ENCODE measurements around the gene BGLAP.

The BGLAP gene

DNA sequence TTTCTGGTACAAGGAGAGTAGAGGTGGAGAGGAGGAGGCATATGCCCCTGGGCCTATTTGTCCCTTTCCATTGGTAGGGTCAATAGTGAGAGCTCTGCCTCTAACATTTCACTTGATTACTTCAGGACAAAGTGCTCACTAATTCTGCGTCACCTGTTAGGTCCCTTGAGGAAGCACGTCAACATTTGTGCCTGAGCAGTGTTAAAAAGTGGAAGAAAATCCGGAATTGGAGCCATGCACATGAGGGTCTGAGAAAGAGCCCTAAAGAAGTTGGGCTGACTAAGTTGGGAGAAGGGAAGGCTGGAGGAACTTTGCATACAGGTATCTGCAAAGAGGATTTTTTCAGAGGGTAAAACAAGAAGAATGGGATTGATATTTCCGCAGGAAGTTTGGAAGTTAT is 46.1 kb upstream of the BGLAP start:
- Histone ChIP-seq H3K4me2 (ENCODE audit: insufficient read depth, low read length, poor library complexity, severe bottlenecking) (no peak overlapping the region), H3K27me3 (ENCODE audit: control insufficient read depth in 3 of 3, insufficient read depth in 3 of 3, low read depth in 1 of 3, low read length in 3 of 3) (no peaks in the 10 kb centered on the region), H3K79me1 (ENCODE audit: low read depth, low read length) (peaks cover 7% of the 10 kb centered on the region), H2BK5ac (ENCODE audit: low read length) (no peak overlapping the region), H2BK15ac (ENCODE audit: low read length) (no peak overlapping the region), H3K14ac (ENCODE audit: low read length) (no peak overlapping the region), H2BK12ac (ENCODE audit: low read length) (no peak overlapping the region), H2AK5ac (ENCODE audit: low read depth, low read length) (no peak overlapping the region), H3K4me3 (ENCODE audit: low read length in 2 of 2) (no peak overlapping the region), H3K4ac (ENCODE audit: low read length) (no peak overlapping the region), H3K36me3 (replicated peaks in 1 of 2; ENCODE audit: control insufficient read depth in 2 of 2, insufficient read depth in 2 of 2, low read length in 2 of 2) (peaks cover 8 to 14% of the 10 kb centered on the region in 2 donors), H2AFZ (ENCODE audit: low read length) (no peak overlapping the region), H3K27ac (replicated peaks; ENCODE audit: low read length) (no peak overlapping the region), H3K9ac (ENCODE audit: low read depth, low read length, poor library complexity) (no peak overlapping the region), H4K91ac (ENCODE audit: low read depth, low read length, poor library complexity) (no peak overlapping the region), H3K9me3 (replicated peaks in 1 of 2; ENCODE audit: control insufficient read depth in 2 of 2, insufficient read depth in 1 of 2, low read depth in 1 of 2, low read length in 2 of 2) (peaks cover 0 to 2% of the 10 kb centered on the region in 2 donors), H3K18ac (ENCODE audit: low read length) (no peak overlapping the region), H3K23ac (ENCODE audit: low read depth, low read length, poor library complexity) (no peak overlapping the region), H4K8ac (ENCODE audit: low read depth, low read length) (no peak overlapping the region), H2BK120ac (ENCODE audit: low read depth, low read length) (no peak overlapping the region), H3K4me1 (ENCODE audit: control insufficient read depth in 2 of 2, insufficient read depth in 1 of 2, low read depth in 1 of 2, low read length in 2 of 2) (peaks cover 2 to 10% of the 10 kb centered on the region in 2 donors)
- no CpG with 5 or more reads among the region's 4 CpGs for WGBS, 2 donors (ENCODE audit: extremely low coverage in 2 of 2, insufficient read length in 2 of 2, insufficient replicate concordance in 1 of 2)
- DNase-seq (ENCODE audit: low spot score), result no peak

DNA sequence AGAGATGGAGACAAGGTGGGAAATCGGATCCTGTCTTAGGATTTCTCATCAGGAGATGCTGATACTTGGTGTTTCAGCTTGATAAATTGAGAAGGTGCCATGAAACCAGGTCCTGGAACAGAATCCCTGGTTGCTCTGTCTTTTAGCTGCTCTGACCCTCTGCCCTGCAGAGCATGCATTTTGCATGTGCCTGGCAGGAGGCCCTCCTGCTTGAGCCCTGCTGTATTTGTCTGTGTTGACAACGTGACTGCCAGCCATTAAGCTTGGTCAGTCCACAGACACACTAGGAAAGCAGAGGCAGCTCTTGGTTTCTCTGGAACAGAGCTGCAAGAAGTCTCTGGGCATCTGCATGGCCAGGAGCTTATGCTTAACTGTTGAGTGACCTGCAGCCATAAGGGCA is 45.5 kb upstream of the BGLAP start:
- no peak overlapping the region for H3K4me2 ChIP-seq (ENCODE audit: insufficient read depth, low read length, poor library complexity, severe bottlenecking)
- H3K79me1 ChIP-seq (ENCODE audit: low read depth, low read length), result peaks cover 7% of the 10 kb centered on the region
- H2BK15ac ChIP-seq (ENCODE audit: low read length), result no peak overlapping the region
- no peak overlapping the region for H3K14ac ChIP-seq (ENCODE audit: low read length)
- no peak overlapping the region for H4K91ac ChIP-seq (ENCODE audit: low read depth, low read length, poor library complexity)
- no peak overlapping the region for H3K23ac ChIP-seq (ENCODE audit: low read depth, low read length, poor library complexity)
- WGBS, 2 donors (ENCODE audit: extremely low coverage in 2 of 2, insufficient read length in 2 of 2, insufficient replicate concordance in 1 of 2), result no CpG with 5 or more reads among the region's 2 CpGs
- no peak overlapping the region for H2AK5ac ChIP-seq (ENCODE audit: low read depth, low read length)
- H3K9me3 ChIP-seq (replicated peaks in 1 of 2; ENCODE audit: control insufficient read depth in 2 of 2, insufficient read depth in 1 of 2, low read depth in 1 of 2, low read length in 2 of 2), result peaks cover 0 to 2% of the 10 kb centered on the region in 2 donors
- no peak overlapping the region for H2BK12ac ChIP-seq (ENCODE audit: low read length)
- H3K18ac ChIP-seq (ENCODE audit: low read length), result no peak overlapping the region
- H4K8ac ChIP-seq (ENCODE audit: low read depth, low read length), result no peak overlapping the region
- no peak overlapping the region for H2BK5ac ChIP-seq (ENCODE audit: low read length)
- no peaks in the 10 kb centered on the region for H3K27me3 ChIP-seq (ENCODE audit: control insufficient read depth in 3 of 3, insufficient read depth in 3 of 3, low read depth in 1 of 3, low read length in 3 of 3)
- H3K4ac ChIP-seq (ENCODE audit: low read length), result no peak overlapping the region
- peaks cover 2 to 10% of the 10 kb centered on the region in 2 donors for H3K4me1 ChIP-seq (ENCODE audit: control insufficient read depth in 2 of 2, insufficient read depth in 1 of 2, low read depth in 1 of 2, low read length in 2 of 2)
- no peak overlapping the region for H3K9ac ChIP-seq (ENCODE audit: low read depth, low read length, poor library complexity)
- H2AFZ ChIP-seq (ENCODE audit: low read length), result no peak overlapping the region
- H2BK120ac ChIP-seq (ENCODE audit: low read depth, low read length), result no peak overlapping the region
- no peak for DNase-seq (ENCODE audit: low spot score)
- H3K4me3 ChIP-seq (ENCODE audit: low read length in 2 of 2), result no peak overlapping the region
- H3K27ac ChIP-seq (replicated peaks; ENCODE audit: low read length), result no peak overlapping the region
- H3K36me3 ChIP-seq (replicated peaks in 1 of 2; ENCODE audit: control insufficient read depth in 2 of 2, insufficient read depth in 2 of 2, low read length in 2 of 2), result peaks cover 8 to 17% of the 10 kb centered on the region in 2 donors

DNA sequence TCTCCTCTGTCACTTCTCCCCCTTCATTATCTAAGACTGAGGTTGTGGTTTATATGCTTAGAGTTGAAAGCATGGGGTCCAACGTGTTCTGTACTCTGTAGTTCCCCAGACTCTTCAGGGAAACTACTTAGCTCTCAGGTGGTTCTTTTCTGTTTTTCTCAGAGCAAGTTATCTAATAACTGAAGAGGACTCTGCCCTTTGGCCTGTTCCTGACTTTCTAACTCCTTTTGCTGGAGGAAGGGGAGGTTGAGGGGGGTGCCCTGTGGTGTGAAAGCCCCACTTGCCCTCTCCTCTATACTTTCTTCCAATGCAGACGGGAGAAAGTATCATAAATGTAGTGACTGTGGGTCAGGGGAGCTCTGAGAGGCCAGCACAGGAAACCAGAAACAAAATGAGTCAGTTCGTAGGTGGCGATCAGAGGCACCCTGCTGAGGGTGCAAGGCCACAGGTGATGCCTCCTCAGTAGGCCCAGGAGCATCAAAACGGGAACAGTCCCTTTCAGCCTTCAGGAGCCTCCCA is 43.1 kb upstream of the BGLAP start:
- Histone ChIP-seq H3K4me1 (ENCODE audit: control insufficient read depth in 2 of 2, insufficient read depth in 1 of 2, low read depth in 1 of 2, low read length in 2 of 2) (peaks cover 2 to 6% of the 10 kb centered on the region in 2 donors), H3K9ac (ENCODE audit: low read depth, low read length, poor library complexity) (no peak overlapping the region), H3K4ac (ENCODE audit: low read length) (no peak overlapping the region), H4K91ac (ENCODE audit: low read depth, low read length, poor library complexity) (no peak overlapping the region), H3K18ac (ENCODE audit: low read length) (no peak overlapping the region), H3K23ac (ENCODE audit: low read depth, low read length, poor library complexity) (no peak overlapping the region), H3K27ac (replicated peaks; ENCODE audit: low read length) (no peak overlapping the region), H2BK12ac (ENCODE audit: low read length) (no peak overlapping the region), H3K14ac (ENCODE audit: low read length) (no peak overlapping the region), H4K8ac (ENCODE audit: low read depth, low read length) (no peak overlapping the region), H3K9me3 (replicated peaks in 1 of 2; ENCODE audit: control insufficient read depth in 2 of 2, insufficient read depth in 1 of 2, low read depth in 1 of 2, low read length in 2 of 2) (peaks cover 0 to 2% of the 10 kb centered on the region in 2 donors), H3K4me3 (ENCODE audit: low read length in 2 of 2) (no peak overlapping the region), H3K4me2 (ENCODE audit: insufficient read depth, low read length, poor library complexity, severe bottlenecking) (no peak overlapping the region), H3K36me3 (replicated peaks in 1 of 2; ENCODE audit: control insufficient read depth in 2 of 2, insufficient read depth in 2 of 2, low read length in 2 of 2) (peaks cover 10 to 28% of the 10 kb centered on the region in 2 donors), H2BK5ac (ENCODE audit: low read length) (no peak overlapping the region), H2BK120ac (ENCODE audit: low read depth, low read length) (no peak overlapping the region), H3K79me1 (ENCODE audit: low read depth, low read length) (peaks cover 7% of the 10 kb centered on the region), H2AFZ (ENCODE audit: low read length) (no peak overlapping the region), H2AK5ac (ENCODE audit: low read depth, low read length) (no peak overlapping the region), H3K27me3 (ENCODE audit: control insufficient read depth in 3 of 3, insufficient read depth in 3 of 3, low read depth in 1 of 3, low read length in 3 of 3) (no peaks in the 10 kb centered on the region), H2BK15ac (ENCODE audit: low read length) (no peak overlapping the region)
- no CpG with 5 or more reads among the region's 5 CpGs for WGBS, 2 donors (ENCODE audit: extremely low coverage in 2 of 2, insufficient read length in 2 of 2, insufficient replicate concordance in 1 of 2)
- no peak for DNase-seq (ENCODE audit: low spot score)

DNA sequence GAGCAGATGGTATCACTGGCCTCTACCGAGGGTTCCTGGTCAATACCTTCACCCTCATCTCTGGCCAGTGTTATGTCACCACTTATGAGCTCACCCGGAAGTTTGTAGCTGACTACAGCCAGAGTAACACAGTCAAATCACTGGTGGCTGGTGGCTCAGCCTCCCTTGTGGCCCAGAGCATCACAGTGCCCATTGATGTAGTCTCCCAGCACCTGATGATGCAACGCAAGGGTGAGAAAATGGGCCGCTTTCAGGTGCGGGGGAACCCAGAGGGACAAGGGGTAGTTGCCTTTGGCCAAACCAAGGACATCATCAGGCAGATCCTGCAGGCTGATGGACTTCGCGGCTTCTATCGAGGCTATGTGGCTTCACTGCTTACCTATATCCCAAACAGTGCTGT is 41.9 kb upstream of the BGLAP start:
- H2AK5ac ChIP-seq (ENCODE audit: low read depth, low read length), result no peak overlapping the region
- WGBS, 2 donors (ENCODE audit: extremely low coverage in 2 of 2, insufficient read length in 2 of 2, insufficient replicate concordance in 1 of 2), result no CpG with 5 or more reads among the region's 8 CpGs

More for the DNA sequence above, 41.9 kb upstream of the BGLAP start:
- H2BK5ac ChIP-seq (ENCODE audit: low read length), result no peak overlapping the region
- no peak overlapping the region for H3K4me2 ChIP-seq (ENCODE audit: insufficient read depth, low read length, poor library complexity, severe bottlenecking)
- no peak overlapping the region for H3K18ac ChIP-seq (ENCODE audit: low read length)
- no peak overlapping the region for H3K23ac ChIP-seq (ENCODE audit: low read depth, low read length, poor library complexity)
- H4K91ac ChIP-seq (ENCODE audit: low read depth, low read length, poor library complexity), result no peak overlapping the region
- H2AFZ ChIP-seq (ENCODE audit: low read length), result no peak overlapping the region
- H3K27ac ChIP-seq (replicated peaks; ENCODE audit: low read length), result no peak overlapping the region
- H3K9me3 ChIP-seq (replicated peaks in 1 of 2; ENCODE audit: control insufficient read depth in 2 of 2, insufficient read depth in 1 of 2, low read depth in 1 of 2, low read length in 2 of 2), result peaks cover 0 to 2% of the 10 kb centered on the region in 2 donors
- peak overlapping the region in 1 of 2 donors; percentile 25 for H3K4me3 ChIP-seq (ENCODE audit: low read length in 2 of 2)
- H3K14ac ChIP-seq (ENCODE audit: low read length), result no peak overlapping the region
- H2BK12ac ChIP-seq (ENCODE audit: low read length), result no peak overlapping the region
- no peaks in the 10 kb centered on the region for H3K4me1 ChIP-seq (ENCODE audit: control insufficient read depth in 2 of 2, insufficient read depth in 1 of 2, low read depth in 1 of 2, low read length in 2 of 2)
- H3K36me3 ChIP-seq (replicated peaks in 1 of 2; ENCODE audit: control insufficient read depth in 2 of 2, insufficient read depth in 2 of 2, low read length in 2 of 2), result peaks cover 10 to 28% of the 10 kb centered on the region in 2 donors
- H3K9ac ChIP-seq (ENCODE audit: low read depth, low read length, poor library complexity), result no peak overlapping the region
- H3K79me1 ChIP-seq (ENCODE audit: low read depth, low read length), result peaks cover 2% of the 10 kb centered on the region
- peak overlapping the region; percentile 52 for H4K8ac ChIP-seq (ENCODE audit: low read depth, low read length)
- H2BK15ac ChIP-seq (ENCODE audit: low read length), result no peak overlapping the region
- no peaks in the 10 kb centered on the region for H3K27me3 ChIP-seq (ENCODE audit: control insufficient read depth in 3 of 3, insufficient read depth in 3 of 3, low read depth in 1 of 3, low read length in 3 of 3)
- H3K4ac ChIP-seq (ENCODE audit: low read length), result peak overlapping the region; percentile 26
- no peak for DNase-seq (ENCODE audit: low spot score)
- H2BK120ac ChIP-seq (ENCODE audit: low read depth, low read length), result no peak overlapping the region

Measured in neuronal stem cell (in vitro differentiated cells).